Dermis blood vessel endothelial cell (primary cell): ENCODE data around the gene TP53I11. TPM values are rescaled to one million over a fixed set of nuclear protein-coding genes. Genes with fewer than 3 reads are reported as not detected.
A peak's percentile ranks its signal among the peaks of the same experiment; 100 is the strongest.

Experiments
- DNase-seq: peaks from one replicate; pipeline ENCODE4 v3.0.0; 2010
- total RNA-seq: library from RNA; depleted of rRNA; stranded (reverse); fragments of >200 nt; gene quantifications from 2 replicates; pipeline ENCODE4 v1.2.3, GENCODE V29; 2014

The TP53I11 gene
- total RNA-seq, 1 donor from 2014 or later = 47.1 TPM

DNA sequence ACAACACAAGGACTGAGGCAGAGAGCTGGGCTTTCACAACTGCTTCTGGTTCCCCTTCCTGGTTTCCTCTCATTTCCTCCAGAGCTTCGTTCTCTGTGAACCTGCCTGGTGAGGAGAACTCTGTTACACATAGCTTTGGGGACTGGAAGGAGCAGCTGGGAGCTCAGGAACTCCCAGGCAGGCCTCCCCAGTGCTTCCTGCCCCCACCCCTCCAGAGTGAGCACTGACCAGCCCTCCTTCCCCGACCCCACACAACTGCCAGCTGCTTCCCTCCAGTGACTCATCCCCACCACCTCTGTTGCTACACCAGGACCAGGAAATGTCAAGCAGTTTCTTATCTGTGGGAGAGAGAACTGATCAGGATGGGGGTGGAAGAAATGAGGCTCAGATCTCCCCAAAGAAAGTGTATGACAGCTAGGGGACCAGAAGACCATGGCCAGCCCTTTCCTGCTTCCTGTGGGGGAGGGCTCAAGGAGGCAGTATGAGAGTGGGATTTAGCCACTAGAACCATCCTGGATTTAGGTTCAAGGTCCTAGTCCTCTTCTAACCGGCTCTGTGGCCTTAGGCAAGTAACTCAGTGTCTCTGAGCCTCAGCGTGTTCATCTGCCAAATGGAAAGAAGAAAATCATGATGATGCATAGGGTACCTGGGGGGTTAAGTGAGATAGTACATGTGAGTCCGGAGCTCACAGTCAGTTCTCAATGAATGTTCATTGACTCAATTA lies 4.5 kb upstream of the TP53I11 start:
- peak; percentile 98 for DNase-seq

DNA sequence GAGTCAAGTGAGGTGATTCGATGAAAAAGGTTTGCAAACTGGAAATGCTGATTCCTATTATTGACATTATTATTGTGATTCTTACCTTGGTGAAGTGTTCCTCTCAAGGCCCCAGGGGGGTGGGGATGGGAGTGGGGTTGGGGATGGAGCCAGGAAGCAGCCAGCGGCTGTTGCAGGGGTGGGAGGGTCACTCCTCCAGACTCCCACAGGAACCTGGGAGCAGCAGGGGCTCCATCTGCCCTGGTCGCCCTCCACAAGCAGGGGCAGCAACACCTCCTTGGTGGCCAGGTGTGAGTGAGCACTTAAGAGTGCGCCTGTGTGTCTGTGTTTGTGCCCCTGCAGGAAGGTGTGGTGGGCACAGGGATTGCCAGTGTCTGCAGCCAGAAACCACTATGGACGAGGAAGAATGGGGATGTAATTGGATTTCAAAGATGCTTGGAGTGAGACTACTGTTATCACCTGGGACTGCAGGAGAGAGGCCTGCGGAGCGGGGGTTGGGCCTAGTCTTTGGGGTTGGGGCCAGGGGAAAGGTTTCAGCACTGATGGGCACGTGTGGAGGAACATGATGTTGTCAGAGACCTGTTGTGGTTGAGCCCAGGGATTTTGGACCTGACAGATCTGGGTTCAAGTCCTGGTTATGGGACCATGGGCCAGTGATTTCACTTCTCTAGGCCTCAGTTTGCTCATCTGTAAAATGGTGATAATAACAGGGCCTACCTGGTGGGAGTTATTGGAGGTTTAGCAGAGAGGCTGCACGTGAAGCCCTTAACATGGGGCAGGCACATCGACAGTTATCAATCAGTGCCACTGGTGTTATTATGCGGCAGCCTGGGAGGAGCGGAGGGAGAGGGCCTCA lies 3.6 kb upstream of the TP53I11 start:
- no peak for DNase-seq

DNA sequence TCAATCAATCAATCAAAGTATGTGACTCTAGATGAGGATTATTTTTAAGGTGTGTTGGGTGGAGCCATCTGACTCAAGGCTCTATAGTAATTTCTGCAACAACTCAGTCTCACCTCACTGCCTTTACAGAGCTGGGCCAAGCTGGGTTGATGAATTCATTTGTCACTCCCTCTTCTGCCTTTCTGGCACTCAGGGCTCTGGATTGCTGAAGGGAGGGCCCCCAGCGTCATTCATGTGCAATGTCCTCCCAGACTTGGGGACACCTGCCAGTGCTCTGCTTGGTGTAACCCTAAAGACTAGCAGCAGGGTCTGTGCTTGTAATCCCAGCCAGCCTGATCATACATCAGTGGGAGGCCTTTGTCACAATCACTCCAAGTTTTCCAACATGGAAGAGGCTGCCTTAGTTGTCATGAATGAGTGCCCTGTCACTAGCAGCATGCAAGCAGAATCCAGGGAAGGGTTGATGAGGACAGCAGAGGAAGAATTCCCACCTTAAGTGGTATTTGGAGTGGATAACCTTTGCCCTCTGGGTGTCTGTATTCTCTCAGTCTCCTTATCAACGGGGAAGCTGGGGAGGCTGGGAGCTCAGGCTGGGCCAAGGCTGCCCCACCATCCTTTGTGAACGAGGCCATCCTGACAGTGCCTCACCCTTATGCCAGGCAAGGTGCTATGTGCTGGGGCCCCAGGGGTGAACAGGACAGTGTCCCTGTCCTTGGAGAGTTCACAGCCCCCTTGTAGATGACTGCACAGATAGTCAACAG lies 2.0 kb upstream of the TP53I11 start:
- no peak for DNase-seq

DNA sequence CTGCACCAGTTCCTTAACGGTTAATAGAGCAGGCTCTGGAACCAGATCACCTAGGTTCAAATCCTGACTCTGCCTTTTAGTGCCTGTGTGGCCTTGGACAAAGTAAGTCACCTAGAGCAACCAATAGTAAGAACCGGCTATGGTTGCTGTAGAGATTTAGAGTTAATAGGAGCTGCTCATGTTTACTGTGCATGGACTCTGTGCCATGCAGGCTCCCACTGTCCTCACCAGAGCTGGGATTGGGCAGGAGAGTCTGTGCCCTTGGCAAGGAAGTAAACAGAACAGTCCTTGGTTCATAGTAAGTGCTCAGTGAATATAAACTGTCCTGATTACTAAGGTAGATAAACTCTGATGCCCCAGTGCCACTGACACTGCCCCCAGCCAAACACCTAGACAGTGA lies 1.4 kb upstream of the TP53I11 start:
- no peak for DNase-seq

DNA sequence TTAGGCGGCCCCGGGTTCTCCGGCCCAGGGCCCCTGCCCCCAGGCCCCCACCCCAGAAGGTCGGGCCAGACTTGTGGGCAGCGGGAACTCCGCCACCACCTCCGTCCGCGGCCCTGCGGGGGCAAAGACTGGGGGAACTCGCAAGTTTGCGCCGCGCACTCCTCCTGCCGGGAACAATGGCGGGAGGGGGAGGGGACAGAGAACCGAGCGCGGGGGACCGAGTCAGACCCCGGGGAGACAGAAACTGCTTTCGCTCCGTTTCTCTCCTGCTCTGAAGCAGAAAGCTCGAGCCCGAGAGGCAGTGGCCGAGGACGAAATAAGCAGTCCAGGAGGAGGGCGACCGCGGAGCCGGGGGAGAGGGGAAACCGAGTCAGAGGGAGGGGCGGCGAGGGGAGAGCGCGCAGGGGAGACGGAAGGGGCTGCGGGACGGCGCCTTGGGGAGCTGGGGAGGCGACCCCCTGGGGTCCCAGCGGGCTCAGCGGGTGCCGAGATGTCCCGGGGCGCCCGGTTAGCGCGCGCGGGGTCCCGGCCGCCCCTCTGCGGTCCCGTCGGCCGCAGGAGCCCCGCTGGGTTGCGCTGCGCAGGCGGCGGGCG lies 555 bp downstream of the TP53I11 start:
- peak; percentile 47 for DNase-seq

DNA sequence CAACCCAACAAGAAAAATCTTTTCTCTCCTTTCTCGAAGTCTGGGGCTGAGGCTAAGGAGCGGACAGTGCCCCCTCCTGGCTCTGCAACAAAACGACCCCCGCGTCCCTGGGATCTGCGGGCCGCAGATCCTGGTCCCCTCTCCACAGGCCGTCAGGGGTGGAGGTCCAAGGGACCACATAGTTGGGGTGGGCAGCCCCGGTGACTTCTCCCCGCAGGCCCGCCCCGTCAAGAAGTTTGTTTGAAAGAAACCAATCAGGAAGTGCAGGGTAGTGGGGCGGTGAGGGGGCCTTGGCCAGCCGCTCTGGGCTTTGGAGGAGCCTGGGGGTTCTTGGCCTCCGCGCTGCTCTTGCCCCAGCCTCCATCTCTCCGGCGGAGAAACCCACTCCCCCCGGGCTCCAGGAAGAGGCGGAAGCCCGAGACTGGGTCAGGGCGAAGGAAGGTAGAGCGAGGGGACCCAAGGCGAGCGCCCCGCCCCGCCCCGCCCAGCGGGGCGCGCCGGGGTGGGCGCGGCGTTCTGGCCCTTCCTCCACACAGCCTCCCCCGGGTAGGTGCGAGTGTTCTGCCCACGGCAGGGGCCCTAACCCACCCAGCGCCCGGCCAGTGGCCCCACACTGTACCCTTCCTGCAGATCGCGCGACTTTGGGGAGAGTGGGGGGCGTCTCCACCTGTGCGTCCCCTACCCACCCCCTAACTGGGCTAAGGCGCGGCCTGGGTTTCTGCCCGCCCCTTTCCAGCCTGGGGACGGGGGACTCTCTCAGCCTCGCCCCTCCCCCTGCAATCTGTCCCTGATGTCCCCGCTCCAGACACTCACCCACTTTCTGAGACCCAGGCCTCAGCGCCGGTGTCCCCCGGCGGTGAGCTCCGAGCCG lies 1.3 kb downstream of the TP53I11 start:
- DNase-seq = peak; percentile 72

DNA sequence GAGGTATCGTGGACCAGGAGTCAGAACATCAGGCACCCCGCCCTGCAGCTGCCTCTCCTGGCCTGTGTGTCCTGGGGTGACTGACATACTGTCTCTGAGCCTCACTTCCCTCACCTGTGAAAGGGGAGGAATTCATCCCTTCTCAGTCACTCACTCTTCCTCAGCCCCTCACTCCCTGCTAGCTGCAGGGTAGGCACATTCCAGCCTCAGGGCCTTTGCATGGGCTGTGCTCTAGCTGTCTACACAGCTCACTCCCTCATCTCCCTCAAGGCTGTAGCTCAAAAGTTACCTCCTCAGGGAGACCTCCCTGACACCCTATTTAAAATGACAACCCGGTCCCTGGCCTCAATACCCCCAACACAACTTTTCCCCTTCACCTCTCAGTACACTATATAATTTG lies 2.5 kb downstream of the TP53I11 start:
- no peak for DNase-seq

DNA sequence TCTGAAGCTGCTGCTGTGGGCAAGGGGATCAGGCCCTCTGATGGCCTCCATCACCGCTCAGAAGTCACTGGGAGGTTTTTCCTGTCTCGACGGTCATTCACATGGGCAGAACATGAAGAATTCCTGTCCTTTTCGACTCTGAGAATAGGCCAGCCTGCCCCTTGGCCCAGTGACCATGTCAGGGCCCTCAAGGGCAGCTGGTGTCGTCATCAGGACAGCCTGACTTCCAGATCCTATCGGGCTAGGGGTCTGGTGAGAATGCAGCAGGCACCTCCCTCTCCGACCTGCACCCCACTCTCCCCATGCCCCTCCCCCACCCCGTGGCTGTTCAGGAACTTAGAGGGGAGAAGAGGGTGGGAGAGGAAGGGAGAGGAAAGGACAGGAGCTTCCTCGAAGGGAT lies 3.6 kb downstream of the TP53I11 start:
- DNase-seq = no peak

DNA sequence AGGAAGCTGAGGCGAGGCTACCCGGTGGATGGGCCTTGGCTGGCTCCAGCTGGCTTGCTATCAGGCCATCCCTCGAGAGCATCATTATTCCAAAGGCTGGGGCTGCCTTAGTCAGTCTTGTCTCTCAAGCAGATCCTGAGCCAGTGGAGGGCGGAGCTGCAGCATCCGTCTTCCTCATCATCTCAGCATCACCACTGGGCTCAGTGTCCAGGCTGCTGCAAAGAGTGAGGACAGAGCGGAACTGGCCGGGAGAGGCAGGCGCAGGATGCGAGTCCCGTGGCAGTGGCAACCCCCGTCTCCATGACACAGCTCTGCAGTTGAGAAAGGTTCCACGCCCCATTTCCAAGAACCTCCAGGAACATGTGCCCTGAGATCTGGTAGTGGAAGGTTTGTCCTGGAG lies 4.4 kb downstream of the TP53I11 start:
- no peak for DNase-seq

DNA sequence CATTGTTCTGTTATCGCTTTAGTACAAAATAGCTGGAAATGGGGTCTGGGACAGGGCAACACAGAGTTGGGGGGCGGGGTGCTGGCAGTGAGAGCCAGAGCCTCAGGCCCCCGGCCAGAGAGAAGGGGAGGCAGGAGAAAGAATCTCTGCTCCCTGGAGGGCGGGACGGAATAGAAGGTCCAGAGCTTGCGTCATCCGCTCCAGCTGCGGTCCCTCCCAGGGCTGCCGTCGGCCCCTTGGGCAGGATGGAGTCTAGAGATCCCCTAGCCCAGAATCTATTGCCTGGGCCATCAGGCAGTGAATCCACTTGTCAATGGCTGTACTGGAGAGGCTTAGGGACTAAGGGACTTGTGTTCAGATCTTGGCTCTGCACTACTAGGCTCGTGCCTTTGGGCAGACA lies 5.0 kb downstream of the TP53I11 start:
- DNase-seq = no peak

DNA sequence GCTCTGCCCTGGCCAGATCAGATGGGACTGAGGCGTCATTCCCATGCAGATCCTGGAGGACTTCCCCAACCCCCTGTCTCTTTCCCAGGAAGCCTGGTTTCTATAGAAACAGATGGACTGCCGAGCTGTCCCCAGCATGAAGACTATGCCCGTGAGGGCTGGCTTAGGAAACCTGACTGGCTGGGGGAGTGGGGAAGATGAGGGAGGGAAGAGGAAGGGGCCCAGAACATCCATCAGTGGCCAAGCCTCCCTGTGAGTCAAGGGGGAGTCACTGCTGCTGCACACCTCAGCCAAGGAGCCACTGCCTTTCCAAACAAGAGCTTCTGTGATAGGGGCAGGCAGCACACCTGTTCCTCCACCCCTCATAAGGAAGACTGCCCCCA lies 5.8 kb downstream of the TP53I11 start:
- no peak for DNase-seq

DNA sequence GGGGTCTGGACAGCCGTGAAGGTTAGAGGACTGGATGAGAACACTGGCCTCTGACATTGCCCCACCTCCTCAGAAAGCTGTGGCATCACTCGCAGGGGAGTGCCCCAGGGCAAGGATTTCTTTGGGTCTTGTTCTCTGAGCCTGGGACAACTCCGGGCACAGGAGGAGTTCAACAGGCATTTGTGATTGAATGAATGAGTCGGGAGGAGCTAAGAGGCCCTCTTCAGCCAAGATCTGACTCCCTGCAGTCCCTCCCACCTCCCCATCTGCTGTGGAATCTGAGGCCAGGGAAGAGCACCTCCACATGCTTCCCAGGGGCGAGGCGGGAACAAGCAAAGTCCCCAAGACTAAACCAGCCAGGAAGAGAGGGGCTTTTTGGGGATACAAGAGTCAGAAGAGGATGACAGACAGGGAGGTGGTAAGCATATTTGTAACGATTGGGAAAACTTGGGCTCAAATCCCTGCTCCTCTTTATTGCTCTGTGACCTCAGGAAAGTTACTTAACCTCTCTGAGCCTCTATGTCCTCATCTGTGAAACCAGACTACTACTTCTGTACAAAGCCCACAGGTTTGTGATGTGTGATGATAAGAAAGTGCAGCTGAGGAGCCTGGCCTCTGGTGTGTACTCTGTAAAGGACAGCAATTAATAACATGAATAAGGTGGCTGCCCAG lies 6.4 kb downstream of the TP53I11 start:
- DNase-seq = no peak

DNA sequence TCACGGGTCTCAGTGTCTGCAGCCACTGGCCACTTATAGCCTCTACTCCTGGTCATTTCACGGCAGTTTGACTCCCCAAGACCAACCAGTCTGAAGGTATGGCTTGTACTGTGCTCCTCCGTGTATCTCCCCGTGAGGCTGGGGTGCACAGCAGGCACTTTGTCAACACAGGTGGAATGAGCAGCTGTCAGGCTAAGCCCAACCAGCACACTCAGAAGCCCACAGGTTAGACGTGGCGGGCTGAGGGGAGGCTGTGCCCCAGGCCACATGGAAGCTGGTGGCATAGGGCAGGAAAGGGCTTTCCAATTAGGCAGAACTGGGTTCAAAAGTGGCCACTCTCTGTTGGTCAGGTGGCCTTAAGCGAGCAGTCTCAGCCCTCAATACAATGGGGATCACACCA lies 7.0 kb downstream of the TP53I11 start:
- no peak for DNase-seq

DNA sequence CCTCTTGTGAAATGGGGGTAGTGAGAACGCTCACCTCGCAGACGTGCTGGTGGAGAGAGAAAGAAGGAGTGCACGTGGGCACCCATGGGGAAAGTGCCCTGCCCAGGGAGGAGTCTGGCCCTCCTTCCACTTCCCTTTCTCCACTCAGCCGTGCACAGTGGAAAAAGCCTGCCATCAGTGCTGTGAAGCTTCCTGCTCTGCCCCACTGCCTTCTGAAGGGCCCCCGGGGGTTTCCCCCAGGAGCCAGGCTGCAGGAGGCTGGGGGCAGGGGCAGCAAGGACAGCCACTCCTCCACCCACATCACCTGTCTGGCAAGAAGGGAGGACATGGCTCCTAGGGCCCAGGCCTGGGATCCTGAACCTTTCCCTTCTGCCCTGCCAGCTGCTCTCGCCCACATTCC lies 7.6 kb downstream of the TP53I11 start:
- no peak for DNase-seq

DNA sequence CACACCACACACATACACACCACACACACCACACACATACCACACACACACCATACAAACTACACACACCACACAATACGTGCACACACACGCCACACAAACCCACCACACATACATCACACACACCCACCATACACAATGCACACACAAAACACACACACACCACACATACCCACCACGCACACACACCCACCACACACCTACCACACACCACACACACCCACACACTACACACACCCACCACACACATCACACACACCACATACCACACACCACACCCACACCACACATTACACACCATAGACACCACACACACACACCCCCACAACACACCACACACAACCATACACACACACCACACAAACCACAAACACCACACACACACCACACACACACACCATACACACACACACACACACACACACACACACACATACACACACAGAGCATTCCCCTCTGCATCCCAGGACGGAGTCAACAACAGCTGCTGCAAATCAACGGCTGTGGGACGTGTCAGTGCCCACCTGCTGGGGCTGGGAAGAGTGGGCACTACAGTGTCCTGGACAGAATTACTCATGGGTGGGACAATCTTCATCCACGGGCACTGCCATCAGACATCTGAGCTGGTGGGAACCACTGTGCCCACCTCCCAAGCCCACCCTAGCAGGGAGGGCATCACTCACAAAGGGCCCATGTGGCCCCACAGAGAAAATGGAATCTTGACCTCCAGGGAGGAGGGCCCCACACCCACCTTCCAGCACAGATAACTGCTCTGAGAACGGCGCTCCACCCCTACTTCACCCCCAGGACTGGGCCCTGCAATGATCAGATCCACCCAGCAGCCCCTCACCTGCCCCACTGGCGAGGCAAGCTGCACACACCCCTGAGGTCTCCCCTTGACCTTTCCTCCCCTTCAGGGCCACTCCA lies 8.4 kb downstream of the TP53I11 start:
- DNase-seq = no peak

DNA sequence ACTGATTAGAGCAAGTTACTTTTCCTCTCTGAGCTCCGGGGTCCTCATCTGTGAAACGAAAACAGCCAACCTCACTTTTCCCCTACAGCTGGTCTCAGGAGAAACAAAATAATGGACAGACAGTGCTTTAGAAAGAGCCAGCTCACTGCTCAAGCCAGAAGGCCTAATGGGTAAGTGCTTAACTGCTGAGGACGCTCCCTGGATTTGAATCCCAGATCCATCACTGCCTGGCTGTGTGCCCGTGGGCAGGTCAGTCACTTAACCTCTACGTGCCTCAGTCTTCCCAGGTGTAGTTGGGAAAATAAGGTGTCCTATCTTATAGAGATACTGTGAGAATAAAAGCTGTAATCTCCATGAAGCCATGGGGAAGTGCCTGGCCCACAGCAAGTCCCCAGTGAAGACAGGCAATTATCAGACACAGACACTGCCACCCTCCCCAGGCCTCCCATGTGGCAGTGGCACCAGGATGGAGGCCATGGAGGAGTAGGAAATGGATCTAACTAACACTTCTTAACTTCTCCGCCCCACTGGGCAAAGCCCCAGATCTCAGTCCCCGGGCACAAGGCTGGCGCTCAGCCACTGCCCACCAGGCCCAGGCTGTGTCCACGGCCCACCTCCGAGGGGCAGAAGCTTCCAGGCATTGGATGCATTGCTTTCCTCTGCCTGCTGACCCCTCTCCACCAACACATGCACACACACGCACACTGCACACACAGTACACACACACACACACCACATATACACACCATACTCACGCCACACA lies 9.2 kb downstream of the TP53I11 start:
- no peak for DNase-seq

DNA sequence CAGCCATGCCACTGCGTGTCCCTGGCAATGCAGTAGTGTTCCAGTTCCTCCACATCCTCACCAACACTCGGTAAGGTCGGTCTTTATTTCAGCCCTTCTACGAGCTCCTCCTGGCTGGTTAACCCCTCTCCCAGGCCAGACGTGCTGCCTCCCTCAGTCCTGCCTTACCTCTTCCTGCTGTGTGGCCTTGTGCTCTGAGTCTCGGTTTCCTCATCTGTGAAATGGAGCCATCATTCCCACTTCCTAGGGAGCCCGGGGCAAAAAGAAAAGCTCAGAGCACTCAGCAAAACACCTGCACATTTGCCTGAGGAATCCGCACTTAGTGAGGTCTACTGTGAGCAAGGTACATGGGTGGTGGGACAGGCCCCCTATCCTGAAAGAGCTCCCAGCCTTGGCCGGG lies 9.8 kb downstream of the TP53I11 start:
- no peak for DNase-seq

DNA sequence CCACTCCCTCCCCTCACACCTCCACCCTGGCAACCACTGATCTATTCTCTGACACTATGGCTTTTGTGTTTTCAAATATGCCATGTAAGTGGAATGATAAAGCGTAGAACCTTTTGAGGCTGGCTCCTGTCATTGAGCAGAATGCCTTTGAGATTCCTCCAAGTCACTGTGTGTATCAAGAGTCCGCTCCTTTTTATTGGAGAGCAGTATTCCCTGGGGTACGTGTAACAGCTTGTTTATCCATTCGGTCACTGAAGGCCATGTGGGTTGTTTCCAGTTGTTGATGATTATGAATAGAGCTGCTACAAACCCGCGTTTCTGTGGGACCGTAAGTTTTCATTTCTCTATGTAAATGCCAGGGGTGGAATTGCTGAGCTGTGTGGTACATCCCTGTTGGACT lies 10.3 kb downstream of the TP53I11 start:
- DNase-seq = no peak

DNA sequence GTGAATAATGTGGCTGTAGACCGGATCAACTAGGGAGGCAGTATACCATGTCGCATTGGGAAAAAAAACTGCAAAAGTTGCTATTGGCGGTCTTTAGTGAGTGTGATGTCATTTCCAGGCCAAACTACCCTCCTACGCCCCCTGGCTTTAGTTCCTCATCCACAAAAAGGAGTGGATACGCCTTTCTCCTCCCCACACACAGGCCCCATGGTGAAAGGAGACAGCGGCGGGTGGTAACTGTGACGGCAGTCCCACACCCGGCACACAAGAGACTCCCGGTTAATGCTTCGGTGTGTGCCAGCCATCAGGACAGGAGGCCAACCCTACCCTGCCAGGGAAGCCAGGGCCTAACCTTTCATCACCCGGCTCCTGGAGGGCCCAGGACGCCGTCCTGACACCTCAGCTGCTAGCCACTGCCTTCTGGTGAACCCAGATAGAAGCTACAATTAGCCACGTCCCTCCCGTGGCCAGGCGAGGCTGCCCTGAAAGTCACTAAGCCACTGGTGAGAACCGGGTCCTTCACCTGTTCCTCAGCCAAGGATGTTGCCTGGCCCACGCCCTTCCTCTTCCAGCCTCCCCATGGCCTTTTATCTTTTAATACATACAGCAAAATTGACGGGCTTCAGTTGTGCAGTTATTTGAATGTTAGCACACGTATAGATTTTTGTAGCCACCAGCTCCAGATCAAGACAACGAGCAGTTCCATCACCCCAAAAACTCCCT lies 10.8 kb downstream of the TP53I11 start:
- DNase-seq = peak; percentile 37
